ACC112 (cell line): ENCODE data around the gene TTLL11.

Experiments used
- H2AFZ ChIP-seq: fragments of 200-600 bp; sonication (generic); one replicate; pipeline ENCODE4 v1.6.0; 2017; ENCODE audit warnings: antibody characterized with exemption, low read length; ENCODE audit not compliant: unreplicated experiment
- H3K27ac ChIP-seq: fragments of 200-600 bp; sonication (generic); 2 replicates; pipeline ENCODE4 v1.5.1; 2014; ENCODE audit warnings: low read depth, mild to moderate bottlenecking, antibody characterized with exemption, low read length, moderate library complexity
- H3K27me3 ChIP-seq: fragments of 200-600 bp; sonication (generic); 2 replicates; pipeline ENCODE4 v1.6.1; 2014; ENCODE audit warnings: mild to moderate bottlenecking, antibody characterized with exemption, low read length, moderate library complexity, mixed read lengths; ENCODE audit not compliant: insufficient read depth
- H3K36me3 ChIP-seq: fragments of 200-600 bp; sonication (generic); 2 replicates; pipeline ENCODE4 v1.6.1; 2016; ENCODE audit warnings: mild to moderate bottlenecking, antibody characterized with exemption, low read length, moderate library complexity, mixed read lengths; ENCODE audit not compliant: insufficient read depth
- H3K4me1 ChIP-seq: fragments of 200-600 bp; sonication (generic); one replicate; pipeline ENCODE4 v1.6.1; 2016; ENCODE audit warnings: low read length, mixed read lengths; ENCODE audit not compliant: insufficient read depth, unreplicated experiment, control insufficient read depth
- H3K4me3 ChIP-seq: fragments of 200-600 bp; sonication (generic); 2 replicates; pipeline ENCODE4 v1.5.1; 2014; ENCODE audit warnings: mild to moderate bottlenecking, low read depth, low read length
- H3K79me2 ChIP-seq: fragments of 200-600 bp; sonication (generic); one replicate; pipeline ENCODE4 v1.6.0; 2016; ENCODE audit warnings: low read length; ENCODE audit not compliant: control insufficient read depth, unreplicated experiment, insufficient read depth

TTLL11 gene

DNA sequence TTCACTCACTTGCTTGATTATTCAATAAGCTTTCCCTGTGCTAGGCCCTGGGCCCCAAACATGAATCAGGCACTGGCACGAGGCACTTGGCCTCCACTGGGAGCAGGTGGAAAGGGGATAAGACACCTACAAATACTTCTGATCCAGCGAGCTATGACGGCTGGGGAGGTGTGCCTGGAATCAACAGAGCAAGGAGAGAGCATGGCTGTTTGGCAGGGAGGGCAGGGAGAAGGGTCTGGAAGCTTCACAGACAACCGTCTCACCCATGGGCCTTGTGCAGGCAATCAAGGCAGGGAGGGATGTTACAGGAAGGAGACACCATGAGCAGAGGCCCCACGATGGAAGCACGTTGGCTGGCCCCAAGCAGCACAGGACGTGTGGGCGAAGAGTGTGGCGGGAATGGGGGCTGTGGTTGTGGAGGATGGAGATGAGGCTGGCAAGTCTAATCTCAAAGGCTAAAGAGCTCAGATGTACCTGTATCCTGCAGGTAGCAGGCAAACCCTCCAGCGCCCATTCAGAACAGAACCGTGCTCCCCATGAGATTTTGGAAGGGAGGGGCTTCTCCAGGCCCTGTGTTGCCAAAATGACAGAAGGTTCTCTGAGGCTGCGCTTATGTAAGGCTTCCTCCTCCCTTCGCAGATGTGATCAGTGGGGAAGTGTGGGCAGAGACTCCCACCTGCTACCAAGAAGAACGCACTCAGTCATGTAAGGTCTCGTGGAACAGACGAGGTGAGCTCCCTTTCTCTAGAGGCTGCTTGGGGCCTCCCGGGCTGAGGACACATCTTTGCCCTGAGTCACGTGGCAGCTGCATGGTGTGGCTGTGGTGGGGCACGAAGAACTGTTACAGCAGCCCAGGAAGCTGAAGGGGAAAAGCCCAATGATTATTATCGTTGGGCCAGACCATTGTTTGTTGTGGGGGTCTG lies 252.0 kb downstream of the TTLL11 start:
- no peak overlapping the region for H2AFZ ChIP-seq
- H3K27me3 ChIP-seq = no peaks in the 10 kb centered on the region
- no peak overlapping the region for H3K4me3 ChIP-seq
- H3K4me1 ChIP-seq = peaks cover 17% of the 10 kb centered on the region
- H3K36me3 ChIP-seq = peaks cover 5% of the 10 kb centered on the region; the same call in 1 of the 2 replicates
- no peaks in the 10 kb centered on the region for H3K79me2 ChIP-seq
- no peak overlapping the region for H3K27ac ChIP-seq

DNA sequence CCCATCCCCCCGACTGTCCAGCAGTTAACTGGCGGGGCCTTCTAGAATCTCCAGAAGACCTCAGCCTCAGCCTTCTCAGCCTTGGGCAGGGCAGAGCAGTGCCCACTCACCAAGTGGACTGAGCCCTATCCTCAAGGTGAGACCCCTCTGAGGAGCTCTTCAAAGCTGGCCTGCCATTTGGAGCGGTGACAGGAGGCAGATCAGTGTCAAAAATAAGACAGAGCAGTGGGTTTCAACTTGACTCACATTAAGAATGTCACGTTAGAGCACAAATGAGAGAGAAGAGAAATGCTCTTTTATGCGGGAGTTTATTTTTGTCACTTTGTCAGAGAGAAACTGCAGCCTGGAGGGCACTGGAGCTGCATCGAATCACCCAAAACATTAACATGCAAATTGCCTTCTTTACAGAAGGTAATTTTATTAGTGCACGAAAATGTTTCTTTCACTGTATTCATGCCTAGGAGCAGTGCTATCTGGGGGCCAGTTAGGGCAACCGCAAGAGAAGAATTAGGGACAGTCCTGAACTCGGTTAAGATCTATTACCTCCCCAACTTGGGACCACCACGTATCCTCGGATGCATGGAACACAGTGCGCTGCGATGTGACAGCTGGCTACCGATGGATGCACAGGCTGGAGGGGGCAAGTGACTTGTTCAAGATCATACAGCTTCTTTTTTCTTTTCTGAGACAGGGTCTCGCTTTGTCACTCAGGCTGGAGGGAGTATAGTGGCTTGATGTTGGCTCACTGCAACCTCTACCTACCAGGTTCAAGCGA lies 253.2 kb downstream of the TTLL11 start:
- Histone ChIP-seq H3K36me3 (peaks cover 2% of the 10 kb centered on the region; the same call in 1 of the 2 replicates), H3K79me2 (no peaks in the 10 kb centered on the region), H2AFZ (no peak overlapping the region), H3K4me1 (peaks cover 17% of the 10 kb centered on the region), H3K27ac (no peak overlapping the region), H3K4me3 (no peak overlapping the region), H3K27me3 (no peaks in the 10 kb centered on the region)

DNA sequence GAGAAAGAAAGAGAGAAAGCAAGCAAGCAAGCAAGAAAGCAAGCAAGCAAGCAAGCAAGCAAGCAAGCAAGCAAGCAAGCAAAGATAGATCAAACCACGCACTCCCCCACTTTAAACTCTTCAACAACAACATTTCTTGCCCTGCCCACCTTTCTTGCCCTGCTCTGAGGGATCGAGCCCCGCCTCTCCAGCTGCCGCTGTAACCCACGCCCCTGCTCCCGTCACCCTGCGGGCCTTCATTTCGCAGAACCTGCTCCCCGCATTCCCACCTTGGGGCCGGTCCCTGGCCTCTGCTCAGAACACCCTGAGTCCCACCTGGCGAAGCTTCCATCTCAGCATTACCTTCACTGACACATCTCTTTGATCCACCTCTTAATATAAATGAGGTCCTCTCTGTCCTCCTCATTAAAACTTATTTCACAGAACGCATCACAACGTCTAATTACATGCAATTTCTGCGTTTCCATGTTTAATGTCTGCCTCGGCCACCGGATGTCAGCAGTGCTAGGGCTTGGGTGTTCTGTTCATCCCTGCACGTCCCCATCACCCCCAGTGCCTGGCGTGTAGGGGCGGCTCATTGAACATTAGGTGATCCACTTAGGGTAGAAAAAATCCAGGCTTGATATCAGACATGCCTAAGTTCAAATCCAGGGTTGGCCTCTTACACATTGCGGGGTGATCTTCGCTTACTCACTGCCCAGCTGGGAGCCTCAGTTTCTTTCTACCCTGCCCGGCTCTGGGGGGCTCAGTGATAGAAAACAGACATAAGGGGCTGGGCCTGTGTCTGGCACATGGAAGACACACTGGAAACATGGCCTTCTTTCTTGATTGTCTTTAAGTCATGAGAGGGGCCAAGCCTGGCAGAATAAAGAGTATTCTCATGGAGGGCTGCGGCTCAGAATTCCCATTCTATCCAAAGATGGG lies 254.1 kb downstream of the TTLL11 start:
- no peak overlapping the region for H2AFZ ChIP-seq
- H3K27me3 ChIP-seq = no peaks in the 10 kb centered on the region
- H3K4me1 ChIP-seq = peaks cover 17% of the 10 kb centered on the region
- H3K36me3 ChIP-seq = no peaks in the 10 kb centered on the region
- H3K27ac ChIP-seq = no peak overlapping the region
- H3K4me3 ChIP-seq = no peak overlapping the region
- H3K79me2 ChIP-seq = no peaks in the 10 kb centered on the region

DNA sequence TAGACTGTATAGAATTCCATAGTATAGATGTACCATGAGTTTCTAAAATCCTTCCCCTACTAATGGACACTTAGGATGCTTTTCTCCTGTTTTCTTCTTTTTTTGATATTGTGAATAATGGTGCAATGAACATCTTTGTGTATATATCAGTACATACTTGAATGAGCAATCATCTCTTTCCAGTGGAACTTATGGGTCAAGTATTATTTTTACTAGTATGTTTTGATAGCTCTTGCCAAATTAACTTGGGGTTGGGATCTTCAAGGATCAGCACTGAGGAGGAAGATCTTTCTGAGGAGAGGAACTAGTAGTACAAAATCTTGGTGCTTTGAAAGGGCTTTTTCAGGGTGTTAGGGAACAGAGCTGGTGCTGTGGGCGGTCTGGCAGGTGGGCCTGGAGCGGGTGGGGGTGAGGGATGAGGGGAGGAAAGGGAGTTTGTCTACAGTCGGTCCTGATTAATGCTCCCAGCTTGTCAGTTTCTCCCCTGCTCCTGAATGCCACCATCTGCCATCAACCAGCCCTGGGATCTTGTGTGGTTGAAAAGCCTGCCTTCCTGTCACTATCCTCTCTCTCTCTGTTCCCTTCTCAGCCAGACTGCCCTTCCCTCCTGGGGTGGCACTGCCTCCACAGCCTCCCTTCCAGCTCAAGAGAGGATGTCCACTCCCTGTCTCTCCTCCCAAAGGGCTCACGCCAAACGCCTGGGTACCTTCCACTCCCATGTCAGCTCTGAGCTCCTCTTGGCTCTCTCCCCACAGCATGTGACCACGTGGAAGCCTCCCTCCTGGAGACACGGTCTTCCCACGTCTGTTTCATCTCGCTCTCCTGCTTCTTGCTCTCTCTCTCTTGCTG lies 255.8 kb downstream of the TTLL11 start:
- Histone ChIP-seq H3K4me1 (peaks cover 8% of the 10 kb centered on the region), H3K36me3 (no peaks in the 10 kb centered on the region), H3K79me2 (no peaks in the 10 kb centered on the region), H3K27ac (no peak overlapping the region), H3K27me3 (no peaks in the 10 kb centered on the region), H2AFZ (no peak overlapping the region), H3K4me3 (no peak overlapping the region)

DNA sequence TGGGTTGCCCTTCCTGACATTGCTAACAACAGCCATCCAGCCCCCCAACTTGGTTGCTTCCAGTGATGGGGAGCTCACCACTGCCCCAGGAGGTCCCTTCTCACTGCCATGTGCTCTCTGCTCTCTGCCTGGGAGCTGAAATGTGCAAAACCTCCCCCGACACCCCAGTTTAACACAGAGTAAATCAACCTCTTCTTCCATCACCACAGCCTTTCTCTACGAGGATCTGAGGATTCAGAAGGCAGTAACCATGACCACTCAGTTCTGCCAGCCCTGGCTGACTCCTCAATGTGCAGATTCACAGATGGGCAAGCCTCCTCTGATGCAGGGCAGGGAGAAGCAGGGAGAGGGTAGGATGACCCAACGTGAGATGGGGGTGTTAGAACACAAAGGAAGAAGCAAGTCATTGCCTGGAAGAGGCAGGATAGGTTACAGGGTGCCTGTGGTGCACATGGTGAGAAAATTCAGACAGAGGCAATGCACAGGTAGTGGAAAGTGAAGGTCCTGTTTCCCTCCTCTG lies 256.7 kb downstream of the TTLL11 start:
- Histone ChIP-seq H3K36me3 (no peaks in the 10 kb centered on the region), H3K27me3 (no peaks in the 10 kb centered on the region)

DNA sequence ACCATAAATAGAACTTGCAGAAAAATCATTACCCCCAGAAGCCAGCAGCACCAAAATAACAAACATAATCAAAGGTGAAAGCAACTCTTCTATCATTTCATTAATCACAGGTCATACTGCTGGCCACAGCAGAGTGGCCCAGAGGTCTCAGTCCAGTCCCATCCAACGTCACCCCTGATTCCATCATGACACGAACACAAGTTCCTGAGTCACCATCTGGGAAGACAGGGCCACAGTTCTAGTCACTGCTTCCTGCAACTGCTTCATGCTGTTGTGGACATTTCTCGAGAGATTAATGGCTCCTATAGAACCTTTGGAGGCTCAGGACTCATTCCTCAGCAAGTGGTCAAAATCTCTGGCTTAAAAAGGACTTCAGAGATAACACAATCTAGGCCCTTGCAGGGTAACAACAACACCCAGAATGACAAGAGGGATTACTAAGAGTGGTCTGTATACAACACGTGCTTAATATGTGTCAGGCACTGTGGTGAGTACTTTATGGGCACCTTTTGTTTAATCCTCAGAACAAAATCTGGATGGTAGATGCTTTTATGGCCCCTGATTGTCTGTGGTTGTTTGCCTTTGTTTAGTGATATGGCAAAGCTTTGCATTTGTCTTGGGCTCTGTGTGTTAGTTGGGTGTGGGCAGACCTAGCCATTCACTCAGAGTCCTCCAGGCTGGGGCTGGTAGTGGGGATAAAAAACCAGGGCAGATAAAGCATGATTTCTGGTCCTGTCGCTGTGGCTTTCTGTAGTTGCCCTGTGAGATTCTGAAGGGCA lies 257.3 kb downstream of the TTLL11 start:
- Histone ChIP-seq H3K79me2 (no peaks in the 10 kb centered on the region), H3K4me3 (no peak overlapping the region), H2AFZ (no peak overlapping the region), H3K4me1 (no peaks in the 10 kb centered on the region), H3K27me3 (no peaks in the 10 kb centered on the region), H3K27ac (no peak overlapping the region), H3K36me3 (no peaks in the 10 kb centered on the region)

More for the DNA sequence above, 256.7 kb downstream of the TTLL11 start:
- Histone ChIP-seq H3K4me3 (no peak overlapping the region), H3K27ac (no peak overlapping the region), H3K79me2 (no peaks in the 10 kb centered on the region), H2AFZ (no peak overlapping the region), H3K4me1 (no peaks in the 10 kb centered on the region)

DNA sequence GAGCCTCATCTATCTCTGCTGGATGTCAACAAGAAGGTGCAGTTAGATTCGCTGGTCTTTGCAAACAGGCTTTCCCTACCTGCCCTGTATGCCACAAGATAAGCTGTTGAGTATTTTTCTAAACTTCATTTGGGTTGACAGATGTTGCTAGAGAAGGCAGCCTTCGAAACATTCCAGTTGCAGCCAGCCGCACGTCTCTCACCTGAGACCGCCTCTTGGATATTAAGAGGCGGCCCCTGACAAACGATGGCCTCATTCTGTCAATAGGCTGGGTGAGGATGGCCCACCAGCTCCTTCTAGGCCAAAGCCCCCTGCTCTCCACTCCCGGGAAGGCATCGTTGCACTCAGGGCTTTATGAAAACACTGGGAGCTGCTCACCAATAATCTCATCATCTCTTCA lies 260.0 kb downstream of the TTLL11 start:
- Histone ChIP-seq H3K79me2 (no peaks in the 10 kb centered on the region), H3K27ac (no peak overlapping the region), H3K27me3 (no peaks in the 10 kb centered on the region), H3K4me3 (no peak overlapping the region), H2AFZ (no peak overlapping the region), H3K4me1 (no peaks in the 10 kb centered on the region), H3K36me3 (no peaks in the 10 kb centered on the region)

DNA sequence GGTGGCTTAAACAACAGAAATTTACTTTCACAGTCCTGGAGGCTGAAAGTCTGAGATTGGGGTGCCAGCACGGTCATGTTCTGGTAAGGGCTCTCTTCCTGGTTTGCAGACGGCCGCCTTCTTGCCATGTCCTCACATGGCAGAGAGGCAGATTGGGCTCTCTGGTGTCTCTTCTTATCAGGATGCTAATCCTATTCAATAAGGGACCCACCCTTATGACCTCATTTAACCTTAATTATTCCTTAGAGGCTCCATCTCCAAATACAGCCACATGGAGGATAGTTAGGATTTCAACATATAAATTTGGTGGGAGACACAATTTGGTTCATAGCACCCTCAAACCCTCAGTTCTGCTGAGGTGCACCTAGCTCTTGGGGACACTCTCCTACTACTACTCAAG lies 261.2 kb downstream of the TTLL11 start:
- Histone ChIP-seq H3K27ac (no peak overlapping the region), H3K36me3 (no peaks in the 10 kb centered on the region)

DNA sequence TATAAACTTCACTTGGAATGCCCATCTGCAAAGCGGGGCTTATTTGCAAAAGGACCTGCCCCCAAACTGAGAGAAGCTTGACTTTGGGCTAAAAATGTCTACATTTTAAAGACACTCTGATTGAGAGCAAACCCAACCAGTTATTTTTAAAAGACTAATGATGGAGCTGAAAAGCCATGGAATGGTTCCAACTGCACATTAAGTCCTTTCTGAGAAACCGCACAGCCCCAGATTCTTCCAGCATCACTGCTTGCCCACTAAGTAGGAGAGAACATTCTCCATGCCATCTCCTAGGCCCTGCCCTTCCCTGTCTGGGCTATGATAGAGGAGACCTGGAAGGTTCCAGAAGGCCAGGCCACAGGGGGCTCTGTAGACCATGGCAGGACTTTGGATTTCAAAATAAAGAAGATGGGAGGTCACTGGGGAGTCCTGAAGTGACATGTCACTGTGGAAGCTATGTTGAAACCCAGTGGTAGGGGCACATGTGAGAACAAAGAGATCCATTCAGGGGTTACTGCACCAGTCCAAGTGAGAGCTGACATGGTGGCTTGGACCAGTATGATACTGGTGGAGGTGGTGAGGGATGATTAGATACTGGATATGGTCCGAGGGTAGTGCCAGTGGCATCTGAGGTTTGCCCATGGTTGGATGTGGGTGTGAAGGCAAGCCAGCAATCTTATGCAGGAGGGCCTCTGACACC lies 262.5 kb downstream of the TTLL11 start:
- no peaks in the 10 kb centered on the region for H3K79me2 ChIP-seq
- no peak overlapping the region for H3K27ac ChIP-seq
- H3K27me3 ChIP-seq = no peaks in the 10 kb centered on the region

More for the DNA sequence above, 261.2 kb downstream of the TTLL11 start:
- H3K79me2 ChIP-seq = no peaks in the 10 kb centered on the region
- no peak overlapping the region for H3K4me3 ChIP-seq
- no peaks in the 10 kb centered on the region for H3K27me3 ChIP-seq
- no peak overlapping the region for H2AFZ ChIP-seq
- no peaks in the 10 kb centered on the region for H3K4me1 ChIP-seq

More for the DNA sequence above, 262.5 kb downstream of the TTLL11 start:
- Histone ChIP-seq H3K36me3 (no peaks in the 10 kb centered on the region), H2AFZ (no peak overlapping the region), H3K4me1 (no peaks in the 10 kb centered on the region), H3K4me3 (no peak overlapping the region)
